Right renal pelvis (tissue), 4 donors: ENCODE results near the gene HIGD1C. TPM values are rescaled to one million over a fixed set of nuclear protein-coding genes. Genes with fewer than 3 reads are reported as not detected.
A peak's percentile ranks its signal among the peaks of the same experiment; 100 is the strongest.
"Not testable (repeated sequence)": the region's sequence is repeated elsewhere in the genome, so short reads cannot be mapped to it uniquely, and the experiment has no call there.

Source experiments
- DNase-seq, 4 donors: peaks; one replicate each; pipeline ENCODE4 v3.0.0-alpha.2; 2013; ENCODE audit warnings: low read depth in 4 of 4, low spot score in 3 of 4, missing footprints in 1 of 4
- polyA plus RNA-seq, 4 donors: library from polyadenylated mRNA; unstranded; fragments of 120-200 nt; gene quantifications; one replicate each; pipeline ENCODE4 v1.2.1, GENCODE V29; 2013; ENCODE audit not compliant: insufficient read length in 4 of 4

Gene HIGD1C
- polyA plus RNA-seq = under 1 TPM in 1 of 4 donors, not detected in 3; 0.27 TPM

DNA sequence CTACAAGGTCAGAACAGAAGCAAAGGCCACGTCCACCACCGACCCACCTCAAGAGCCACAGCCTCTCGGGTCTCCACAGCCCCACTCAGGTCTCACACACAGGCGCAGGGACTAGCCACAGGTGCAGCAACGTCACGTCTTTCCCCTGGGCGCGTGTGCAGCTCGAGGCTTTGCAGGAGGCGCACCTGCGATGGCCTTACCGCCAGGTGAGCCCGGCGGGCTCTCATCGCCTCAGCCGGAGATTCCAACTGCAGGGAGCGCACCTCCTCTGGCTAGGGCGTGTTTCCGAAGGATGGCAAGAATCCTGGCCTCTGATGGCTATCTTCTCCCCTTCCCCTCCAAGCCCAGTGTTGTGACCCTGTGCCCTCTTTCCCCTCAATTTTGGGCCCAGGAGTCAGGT is at the start of gene HIGD1C:
Gene HIGD1C (plus strand): TSS at position 35 of the 400 bp plus-strand sequence. CDS start 1,455 bp downstream, outside the sequence.
- no peak for DNase-seq

DNA sequence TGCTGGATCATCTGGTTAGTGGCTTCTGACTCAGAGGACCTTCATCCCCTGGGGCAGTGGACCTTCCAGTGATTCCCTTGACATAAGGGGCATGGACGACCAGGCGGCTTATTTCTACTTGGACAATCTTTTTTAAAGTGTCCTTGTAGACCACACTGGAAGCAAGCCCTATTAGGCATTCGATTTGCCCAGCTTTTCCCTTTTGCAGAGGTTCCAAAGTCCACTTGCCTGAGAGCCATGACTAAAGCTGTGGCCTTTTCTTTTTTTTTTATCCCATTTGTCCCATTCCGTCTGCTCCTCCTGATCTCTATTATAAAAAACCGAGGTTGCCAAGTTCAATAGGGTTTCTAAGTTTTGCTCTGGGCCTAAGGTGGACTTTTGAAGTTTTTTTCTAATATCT is 43.9 kb upstream of the HIGD1C start:
- not testable (repeated sequence) for DNase-seq

DNA sequence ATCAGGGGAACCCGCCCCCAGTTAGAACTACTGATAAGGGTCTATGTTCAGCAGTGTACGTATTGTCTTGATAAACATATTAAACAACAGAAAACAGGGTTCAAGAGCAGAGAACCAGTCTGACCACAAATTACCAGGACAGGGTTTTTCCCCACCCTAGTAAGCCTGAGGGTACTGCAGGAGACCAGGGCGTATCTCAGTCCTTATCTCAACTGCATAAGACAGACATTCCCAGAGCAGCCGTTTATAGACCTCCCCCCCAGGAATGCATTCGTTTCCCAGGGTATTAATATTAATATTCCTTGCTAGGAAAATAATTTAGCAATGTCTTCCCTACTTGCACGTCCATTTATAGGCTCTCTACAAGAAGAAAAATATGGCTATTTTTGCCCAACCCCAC is 40.0 kb upstream of the HIGD1C start:
- not testable (repeated sequence) for DNase-seq

DNA sequence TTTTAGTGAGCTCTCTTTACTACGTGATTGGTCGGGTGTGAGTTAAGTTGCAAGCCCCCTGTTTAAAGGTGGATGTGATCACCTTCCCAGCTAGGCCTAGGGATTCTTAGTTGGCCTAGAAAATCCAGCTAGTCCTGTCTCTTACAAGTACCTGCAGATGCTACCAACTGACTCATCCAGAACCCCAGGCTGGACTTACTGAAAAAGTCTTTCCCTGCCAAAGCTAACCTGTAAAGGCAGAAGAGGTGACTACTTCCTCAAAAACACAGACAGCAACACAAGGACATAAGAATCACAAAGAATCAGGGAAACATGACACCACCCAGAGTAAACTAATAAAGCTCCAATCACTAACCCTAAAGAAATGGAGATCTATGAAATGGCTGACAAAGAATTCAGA is 39.1 kb upstream of the HIGD1C start:
- no peak for DNase-seq

DNA sequence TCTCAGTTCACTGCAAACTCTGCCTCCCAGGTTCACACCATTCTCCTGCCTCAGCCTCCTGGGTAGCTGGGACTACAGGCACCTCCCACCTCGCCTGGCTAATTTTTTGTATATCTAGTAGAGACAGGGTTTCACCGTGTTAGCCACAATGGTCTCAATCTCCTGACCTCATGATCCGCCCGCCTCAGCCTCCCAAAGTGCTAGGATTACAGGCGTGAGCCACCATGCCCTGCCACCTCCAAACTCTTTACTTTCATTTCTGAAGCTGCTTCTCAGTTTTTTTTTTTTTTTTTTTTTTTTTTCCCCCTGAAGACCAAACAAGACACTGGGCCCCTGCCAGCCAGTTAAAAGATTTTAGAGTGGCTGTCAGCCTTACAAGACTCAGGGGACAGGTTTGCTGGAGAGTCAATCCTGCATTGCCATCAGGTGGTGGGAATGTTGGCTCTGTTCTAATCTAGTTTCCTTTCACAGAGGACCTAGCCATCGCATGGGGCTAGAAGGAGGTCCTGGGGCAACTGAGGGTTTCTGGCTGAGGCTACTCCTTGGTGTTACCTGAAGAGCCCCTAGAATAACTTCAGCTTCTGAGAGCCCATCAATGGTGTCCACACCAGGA is 37.4 kb upstream of the HIGD1C start:
- no peak for DNase-seq

DNA sequence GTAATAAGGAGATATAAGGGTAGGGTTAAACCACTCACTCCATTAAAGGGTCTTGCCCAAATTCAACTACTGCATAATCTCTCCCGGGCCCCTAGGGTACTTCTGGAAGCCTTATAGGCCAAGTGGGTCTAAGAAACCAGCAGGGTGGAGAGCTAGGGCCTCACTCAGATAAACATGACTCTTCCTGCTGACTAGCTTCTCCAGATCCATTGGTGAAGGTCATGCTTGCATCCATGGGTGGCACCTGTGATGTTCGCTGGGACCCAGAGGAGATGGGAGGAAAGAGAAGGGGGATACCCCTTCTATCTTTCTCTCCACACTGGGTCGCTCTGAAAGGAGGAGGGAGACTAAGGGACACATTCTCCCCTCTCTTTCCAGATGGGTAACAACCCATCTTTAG is 36.1 kb upstream of the HIGD1C start:
- DNase-seq = no peak

DNA sequence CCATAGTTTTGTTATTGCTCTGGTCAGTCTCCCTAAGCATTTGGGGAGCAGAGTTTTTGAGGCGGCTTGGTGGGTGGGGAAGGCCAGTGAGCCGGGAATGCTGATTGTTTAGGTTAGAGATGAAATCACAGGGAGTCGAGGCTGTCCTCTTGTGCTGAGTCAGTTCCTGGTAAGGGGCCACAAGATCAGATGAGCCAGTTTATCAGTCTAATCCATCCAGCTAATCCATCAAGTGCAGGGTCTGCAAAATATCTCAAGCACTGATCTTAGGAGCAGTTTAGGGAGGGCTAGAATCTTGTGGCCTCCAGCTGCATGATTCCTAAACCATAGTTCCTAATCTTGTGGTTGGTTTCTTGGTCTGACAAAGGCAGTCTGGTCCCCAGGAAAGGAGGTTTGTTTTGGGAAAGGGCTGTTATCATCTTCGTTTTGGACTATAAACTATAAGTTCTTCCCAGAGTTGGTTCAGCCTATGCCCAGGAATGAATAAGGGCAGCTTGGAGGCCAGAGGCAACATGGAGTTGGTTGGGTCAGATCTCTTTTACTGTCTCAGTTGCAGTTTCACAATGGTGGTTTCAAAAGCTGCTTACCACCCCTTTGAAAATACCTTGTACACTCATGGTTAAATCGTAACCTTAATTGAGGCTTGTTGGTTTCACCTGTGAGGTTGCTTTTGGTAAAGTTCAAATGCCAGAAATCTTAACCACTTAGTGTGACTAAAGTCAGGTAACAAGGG is 33.6 kb upstream of the HIGD1C start:
- DNase-seq = no peak

DNA sequence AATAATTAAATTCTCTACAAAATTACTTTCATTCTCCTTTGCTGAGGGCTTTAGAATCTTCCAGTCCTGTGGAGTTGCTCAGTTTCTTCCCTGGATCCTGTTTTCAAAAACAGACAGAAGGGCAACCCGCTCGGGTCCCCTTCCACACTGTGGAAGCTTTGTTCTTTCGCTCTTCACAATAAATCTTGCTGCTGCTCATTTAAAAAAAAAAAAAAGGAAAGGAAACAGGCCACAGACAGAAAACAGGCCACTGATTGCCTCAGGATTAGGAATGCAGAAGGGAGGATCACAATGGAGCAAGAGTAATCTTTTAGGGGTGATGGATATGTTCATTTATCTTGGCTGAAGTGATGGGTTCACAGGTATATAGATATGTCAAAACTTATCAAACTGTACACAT is 29.5 kb upstream of the HIGD1C start:
- no peak for DNase-seq

DNA sequence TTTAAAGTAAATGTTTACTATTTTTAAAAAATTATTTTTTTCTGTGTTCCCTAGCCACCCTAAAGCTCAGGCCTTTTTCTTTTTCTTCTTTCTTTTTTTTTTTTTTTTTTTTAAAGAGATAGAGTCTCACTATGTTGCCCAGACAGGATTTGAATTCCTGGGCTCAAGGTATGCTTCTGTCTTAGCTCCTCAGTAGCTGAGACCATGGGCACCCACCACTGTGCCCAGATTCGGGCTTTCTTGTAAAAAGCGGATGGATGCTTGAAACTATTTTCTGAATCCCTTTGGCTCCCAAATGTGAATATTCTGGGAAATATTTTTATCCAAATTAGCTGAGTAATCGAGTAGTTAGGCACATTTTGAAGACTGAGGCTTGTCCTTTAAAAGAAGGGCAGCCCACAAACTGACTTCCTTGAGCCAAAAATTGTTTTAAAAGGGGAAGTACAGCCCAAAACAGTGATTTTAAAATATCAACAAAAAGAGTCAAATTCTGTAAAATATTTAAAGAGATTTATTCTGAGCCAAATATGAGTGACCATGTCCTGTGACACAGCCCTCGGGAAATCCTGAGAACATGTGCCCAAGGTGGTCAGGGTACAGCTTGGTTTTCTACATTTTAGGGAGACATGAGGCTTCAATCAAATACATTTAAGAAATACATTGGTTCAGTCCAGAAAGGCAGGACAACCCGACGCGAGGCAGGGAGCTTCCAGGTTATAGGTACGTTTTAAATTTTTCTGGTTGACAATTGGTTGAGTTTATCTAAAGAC is 28.8 kb upstream of the HIGD1C start:
- no peak for DNase-seq

DNA sequence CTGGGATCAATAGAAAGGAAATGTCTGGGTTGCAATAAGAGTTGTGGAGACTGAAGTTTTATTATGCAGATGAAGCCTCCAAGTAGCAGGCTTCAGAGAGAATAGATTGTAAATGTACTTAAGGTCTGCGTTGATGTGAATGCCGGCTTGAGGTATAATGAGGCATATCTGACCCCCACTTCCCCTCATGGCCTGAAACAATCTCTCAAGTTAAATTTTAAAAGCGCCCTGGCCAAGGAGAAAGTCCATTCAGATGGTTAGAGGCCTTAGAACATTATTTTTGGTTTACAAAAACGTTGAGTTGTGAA is 28.3 kb upstream of the HIGD1C start:
- DNase-seq = no peak

DNA sequence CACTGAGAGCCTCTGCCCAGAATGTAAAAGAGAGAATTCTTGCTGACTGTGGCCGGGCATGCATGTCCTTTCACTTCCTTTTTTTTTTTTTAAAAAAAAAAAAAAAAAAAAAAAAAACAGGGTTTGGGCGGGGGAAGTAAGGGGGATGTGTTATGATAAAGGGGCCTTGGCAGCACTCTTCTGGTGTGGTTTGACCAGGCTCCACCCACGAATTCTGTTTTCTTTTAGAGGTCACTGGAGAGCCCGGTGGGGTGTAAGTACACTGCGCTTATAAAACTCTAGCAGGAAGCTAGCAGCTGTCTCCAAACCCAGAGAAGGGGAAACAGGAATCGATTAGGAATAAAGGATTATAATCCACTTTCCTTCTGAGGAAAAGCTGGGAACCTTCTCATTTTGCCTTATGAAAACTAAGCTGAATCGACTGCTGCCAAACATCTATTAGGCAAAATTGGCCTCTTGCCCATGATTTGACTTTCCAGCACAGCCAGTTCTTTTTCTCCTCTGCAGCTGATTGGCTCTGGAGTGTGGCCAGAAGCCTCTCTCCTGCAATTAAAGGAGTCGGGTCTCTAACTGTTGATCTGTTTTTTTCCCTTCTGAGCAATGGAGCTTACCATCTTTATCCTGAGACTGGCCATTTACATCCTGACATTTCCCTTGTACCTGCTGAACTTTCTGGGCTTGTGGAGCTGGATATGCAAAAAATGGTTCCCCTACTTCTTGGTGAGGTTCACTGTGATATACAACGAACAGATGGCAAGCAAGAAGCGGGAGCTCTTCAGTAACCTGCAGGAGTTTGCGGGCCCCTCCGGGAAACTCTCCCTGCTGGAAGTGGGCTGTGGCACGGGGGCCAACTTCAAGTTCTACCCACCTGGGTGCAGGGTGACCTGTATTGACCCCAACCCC is 27.7 kb upstream of the HIGD1C start:
- DNase-seq = peak; percentile 71 to 85 (median 74)

DNA sequence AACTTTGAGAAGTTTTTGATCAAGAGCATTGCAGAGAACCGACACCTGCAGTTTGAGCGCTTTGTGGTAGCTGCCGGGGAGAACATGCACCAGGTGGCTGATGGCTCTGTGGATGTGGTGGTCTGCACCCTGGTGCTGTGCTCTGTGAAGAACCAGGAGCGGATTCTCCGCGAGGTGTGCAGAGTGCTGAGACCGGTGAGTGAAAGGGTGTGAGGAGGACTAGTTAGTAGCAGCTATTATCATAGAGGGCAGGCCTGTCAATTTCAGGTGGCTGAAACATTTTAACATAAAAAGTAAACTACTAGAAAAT is 27.0 kb upstream of the HIGD1C start:
- no peak for DNase-seq

DNA sequence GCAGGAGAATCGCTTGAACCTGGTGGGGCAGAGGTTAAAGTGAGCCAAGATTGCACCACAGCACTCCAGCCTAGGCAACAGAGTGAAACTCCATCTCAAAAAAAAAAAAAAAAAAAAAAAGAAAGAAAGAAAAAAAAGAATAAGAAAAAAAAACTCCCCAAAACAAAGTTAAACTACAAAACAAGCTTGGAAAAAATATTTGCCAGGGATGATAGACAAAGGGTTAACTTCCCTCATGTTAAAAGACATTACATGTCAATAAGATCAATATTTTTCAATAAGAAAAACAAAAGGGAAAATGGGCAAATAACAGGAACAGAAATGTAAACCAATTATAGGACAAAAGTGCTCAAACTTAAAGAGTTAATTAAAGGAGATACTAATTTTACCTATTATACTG is 26.4 kb upstream of the HIGD1C start:
- no peak for DNase-seq

DNA sequence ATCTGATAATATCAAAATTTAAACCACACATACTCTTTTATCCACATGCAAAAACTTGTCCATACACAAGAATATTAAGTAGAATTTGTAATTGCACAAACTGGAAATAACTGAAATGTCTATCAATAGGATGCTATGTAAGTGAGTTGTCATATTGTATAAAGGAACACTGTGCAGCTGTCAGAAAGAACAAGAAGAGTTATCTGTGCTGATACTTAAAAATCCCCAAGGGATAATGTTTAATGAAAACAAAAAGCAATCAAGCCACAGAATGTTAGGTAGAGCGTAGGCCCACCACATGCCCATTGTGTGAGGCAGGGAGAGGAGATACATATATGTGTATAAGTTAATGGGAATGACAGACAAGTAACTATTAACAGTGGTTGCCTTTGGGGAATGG is 25.9 kb upstream of the HIGD1C start:
- no peak for DNase-seq

DNA sequence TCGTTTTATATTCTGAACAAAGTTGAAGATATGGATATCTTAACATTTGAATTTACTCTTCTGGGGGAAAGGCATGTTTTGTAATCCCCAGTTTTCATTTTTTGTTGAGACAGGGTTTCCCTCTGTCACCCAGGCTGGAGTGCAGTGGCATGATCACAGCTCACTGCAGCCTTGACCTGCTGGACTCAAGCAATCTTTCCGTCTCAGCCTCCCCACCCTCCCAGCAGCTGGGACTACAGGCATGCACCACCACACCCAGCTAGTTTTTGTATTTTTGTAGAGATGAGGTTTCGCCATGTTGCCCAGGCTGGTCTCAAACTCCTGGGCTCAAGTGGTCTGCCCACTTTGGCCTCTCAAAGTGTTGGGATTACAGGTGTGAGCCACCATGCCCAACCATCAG is 25.4 kb upstream of the HIGD1C start:
- not testable (repeated sequence) for DNase-seq

DNA sequence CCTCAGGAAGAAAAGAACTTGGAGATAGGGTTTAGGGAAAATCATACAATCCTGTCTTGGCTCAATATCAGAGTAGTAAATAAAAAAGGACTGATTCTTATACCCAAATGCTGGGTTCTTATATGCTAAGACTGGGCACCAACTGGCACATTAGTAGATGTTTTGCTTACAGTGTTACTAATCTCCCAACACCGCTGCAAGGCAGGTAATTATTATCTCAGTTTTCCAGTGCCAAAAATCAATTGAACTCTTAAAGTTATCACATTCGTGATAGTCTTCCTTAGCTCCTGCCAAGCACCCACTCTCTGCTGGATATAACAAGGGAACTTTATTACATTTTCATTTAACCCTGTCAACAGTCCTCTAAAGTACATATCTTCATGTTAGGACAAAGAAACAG is 25.0 kb upstream of the HIGD1C start:
- no peak for DNase-seq

DNA sequence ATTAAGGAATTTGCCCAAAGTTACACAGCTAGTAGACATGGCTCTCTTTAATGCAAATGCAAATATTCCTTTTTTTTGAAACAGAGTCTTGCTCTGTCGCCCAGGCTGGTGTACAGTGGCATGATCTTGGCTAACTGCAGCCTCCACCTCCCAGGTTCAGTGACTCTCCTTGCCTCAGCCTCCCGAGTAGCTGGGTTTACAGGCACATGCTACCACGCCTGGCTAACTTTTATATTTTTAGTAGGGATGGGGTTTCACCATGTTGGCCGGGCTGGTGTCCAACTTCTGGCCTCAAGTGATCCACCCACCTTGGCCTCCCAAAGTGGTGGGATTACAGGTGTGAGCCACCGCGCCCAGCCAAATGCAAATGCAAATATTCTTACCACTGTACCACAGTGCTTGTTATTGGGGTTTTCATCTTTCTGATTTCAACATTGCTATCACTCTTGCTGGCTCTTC is 24.5 kb upstream of the HIGD1C start:
- DNase-seq = no peak

DNA sequence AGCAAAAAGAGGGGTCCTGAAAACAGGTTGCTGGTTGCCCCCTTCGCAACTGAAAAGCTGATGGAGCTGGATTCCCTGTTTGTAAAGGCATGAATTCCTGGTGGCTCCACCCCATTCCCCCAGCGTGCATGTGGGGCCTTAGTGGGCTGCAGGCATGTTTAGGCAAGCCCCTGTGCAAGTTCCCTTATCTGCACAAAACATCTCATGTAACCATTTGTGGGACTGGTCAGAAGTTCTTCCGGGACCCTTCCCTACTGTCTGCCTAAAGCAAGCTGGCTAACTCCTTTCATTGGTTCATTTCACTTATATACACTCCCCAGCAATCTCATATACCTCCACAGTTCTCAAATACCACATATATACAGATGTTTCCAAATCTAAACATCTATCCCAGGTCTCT is 24.0 kb upstream of the HIGD1C start:
- no peak for DNase-seq

DNA sequence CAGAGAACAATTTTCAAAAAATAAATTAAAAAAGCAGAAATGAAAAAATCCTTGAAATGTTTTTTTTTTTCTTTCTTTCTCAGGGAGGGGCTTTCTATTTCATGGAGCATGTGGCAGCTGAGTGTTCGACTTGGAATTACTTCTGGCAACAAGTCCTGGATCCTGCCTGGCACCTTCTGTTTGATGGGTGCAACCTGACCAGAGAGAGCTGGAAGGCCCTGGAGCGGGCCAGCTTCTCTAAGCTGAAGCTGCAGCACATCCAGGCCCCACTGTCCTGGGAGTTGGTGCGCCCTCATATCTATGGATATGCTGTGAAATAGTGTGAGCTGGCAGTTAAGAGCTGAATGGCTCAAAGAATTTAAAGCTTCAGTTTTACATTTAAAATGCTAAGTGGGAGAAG is 22.5 kb upstream of the HIGD1C start:
- no peak for DNase-seq

DNA sequence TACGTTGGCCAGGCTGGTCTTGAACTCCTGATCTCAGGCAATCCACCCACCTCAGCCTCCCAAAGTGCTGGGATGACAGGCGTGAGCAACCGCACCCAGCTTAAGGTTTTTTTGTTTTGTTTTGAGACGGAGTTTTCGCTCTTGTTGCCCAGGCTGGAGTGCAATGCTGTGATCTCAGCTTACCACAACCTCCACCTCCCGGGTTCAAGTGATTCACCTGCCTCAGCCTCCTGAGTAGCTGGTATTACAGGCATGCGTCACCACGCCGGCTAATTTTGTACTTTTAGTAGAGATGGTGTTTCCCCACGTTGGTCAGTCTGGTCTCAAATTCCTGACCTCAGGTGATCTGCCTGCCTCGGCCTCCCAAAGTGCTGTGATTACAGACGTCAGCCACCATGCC is 21.9 kb upstream of the HIGD1C start:
- not testable (repeated sequence) for DNase-seq

DNA sequence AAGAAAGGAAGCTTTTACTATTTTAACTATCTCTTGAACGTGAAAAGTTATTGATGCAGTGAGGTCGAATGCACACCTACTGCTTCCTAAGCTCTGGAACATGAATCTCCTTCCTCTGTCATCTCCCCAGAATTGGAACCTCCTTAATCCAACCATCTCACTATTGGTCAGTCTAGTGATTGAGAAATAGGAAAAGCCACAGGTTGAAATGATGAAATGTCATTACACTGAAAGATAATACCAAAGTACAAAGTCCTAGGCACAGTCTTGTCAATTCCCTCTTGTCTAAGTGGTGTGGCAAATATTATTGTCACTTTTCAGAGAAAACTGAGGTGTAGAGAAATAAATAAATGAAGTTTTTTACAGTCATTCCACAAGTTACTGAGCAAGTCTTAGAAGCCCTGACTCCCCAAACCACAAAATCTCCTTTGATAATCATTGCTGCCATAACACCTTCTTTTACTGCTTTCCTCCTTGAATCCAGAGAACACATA is 19.5 kb upstream of the HIGD1C start:
- DNase-seq = no peak
